Measurements from ENCODE around the gene FXYD6.

FXYD6 gene

DNA sequence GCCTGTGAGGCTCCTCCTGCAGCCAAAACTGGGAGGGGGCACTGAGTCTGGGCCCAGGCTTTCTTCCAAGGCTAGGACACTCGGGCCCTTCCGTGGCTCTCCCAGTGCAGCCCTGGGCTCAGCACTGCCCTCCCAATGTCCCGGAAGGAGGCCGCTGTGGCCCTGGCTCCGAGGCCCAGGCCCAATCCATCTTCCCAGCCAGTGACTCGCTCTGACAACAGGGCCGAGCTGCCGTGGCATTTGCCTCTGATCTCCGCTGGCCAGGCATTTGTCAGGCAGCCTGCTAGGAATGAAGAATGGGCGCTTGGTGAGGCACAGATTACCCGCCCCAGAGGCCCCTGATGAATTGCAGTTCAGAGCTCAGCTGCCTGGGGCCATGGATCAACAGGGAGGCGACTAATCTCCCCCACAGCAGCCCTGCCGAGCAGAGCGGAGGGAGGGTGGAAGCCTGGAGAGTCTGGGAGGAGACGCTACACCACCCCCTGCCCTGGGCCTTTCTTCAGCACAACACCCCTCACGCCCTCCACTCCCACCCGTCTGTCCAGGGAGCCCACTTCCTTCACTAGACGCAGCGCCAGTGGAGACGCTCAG lies 60.2 kb downstream of the FXYD6 start:
- TF ChIP-seq TAF1 (IDR thresholded peaks at IDR 0.05; ENCODE audit: borderline replicate concordance, insufficient read depth, low read length): no peak
- TF ChIP-seq FOXP2 (optimal IDR thresholded peaks at IDR 0.05; ENCODE audit: borderline replicate concordance, extremely low read depth, extremely low read length, insufficient read depth): no peak
- TF ChIP-seq, protein P1, sequence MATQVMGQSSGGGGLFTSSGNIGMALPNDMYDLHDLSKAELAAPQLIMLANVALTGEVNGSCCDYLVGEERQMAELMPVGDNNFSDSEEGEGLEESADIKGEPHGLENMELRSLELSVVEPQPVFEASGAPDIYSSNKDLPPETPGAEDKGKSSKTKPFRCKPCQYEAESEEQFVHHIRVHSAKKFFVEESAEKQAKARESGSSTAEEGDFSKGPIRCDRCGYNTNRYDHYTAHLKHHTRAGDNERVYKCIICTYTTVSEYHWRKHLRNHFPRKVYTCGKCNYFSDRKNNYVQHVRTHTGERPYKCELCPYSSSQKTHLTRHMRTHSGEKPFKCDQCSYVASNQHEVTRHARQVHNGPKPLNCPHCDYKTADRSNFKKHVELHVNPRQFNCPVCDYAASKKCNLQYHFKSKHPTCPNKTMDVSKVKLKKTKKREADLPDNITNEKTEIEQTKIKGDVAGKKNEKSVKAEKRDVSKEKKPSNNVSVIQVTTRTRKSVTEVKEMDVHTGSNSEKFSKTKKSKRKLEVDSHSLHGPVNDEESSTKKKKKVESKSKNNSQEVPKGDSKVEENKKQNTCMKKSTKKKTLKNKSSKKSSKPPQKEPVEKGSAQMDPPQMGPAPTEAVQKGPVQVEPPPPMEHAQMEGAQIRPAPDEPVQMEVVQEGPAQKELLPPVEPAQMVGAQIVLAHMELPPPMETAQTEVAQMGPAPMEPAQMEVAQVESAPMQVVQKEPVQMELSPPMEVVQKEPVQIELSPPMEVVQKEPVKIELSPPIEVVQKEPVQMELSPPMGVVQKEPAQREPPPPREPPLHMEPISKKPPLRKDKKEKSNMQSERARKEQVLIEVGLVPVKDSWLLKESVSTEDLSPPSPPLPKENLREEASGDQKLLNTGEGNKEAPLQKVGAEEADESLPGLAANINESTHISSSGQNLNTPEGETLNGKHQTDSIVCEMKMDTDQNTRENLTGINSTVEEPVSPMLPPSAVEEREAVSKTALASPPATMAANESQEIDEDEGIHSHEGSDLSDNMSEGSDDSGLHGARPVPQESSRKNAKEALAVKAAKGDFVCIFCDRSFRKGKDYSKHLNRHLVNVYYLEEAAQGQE (IDR thresholded peaks at IDR 0.05; ENCODE audit: insufficient read depth in 1 of 2, low read depth in 2 of 2, low read length in 2 of 2): no peak
- no peak for TF ChIP-seq SIN3A (IDR thresholded peaks at IDR 0.05; ENCODE audit: borderline replicate concordance, insufficient read depth, low read length)
- no peak for TF ChIP-seq POLR2AphosphoS5 (IDR thresholded peaks at IDR 0.05; ENCODE audit: low read depth, low read length)

DNA sequence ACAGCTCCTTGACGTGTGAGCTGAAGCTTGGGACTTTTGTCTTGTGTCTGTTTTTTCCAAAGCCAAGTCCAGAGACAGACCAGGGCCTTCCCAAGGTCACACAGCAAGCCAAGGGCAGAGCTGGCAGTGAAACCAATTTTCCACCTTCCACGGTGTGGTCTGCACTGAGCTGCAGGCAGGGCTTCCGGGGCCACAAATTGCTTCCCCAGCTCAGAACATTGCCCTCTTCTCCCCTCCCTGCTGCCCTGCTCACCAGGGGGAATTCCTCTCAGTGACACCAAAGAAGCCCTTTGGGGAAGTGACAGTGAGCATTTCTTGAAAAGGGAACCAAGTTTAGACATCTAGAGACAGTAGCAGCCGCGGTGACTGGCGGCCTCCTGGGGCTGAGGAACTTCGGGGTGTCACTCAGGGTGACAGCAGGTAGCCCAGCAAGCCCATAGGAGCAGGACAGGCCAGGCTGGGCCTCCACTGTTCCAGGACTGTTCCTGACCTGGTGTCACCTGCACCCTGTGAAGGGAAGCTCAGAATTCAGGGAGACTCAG lies 61.1 kb downstream of the FXYD6 start:
- TF ChIP-seq POLR2AphosphoS5 (IDR thresholded peaks at IDR 0.05; ENCODE audit: low read depth, low read length): no peak
- no peak for TF ChIP-seq SIN3A (IDR thresholded peaks at IDR 0.05; ENCODE audit: borderline replicate concordance, insufficient read depth, low read length)
- TF ChIP-seq, protein P1 (IDR thresholded peaks at IDR 0.05; ENCODE audit: insufficient read depth in 1 of 2, low read depth in 2 of 2, low read length in 2 of 2): no peak
- TF ChIP-seq TAF1 (IDR thresholded peaks at IDR 0.05; ENCODE audit: borderline replicate concordance, insufficient read depth, low read length): no peak
- TF ChIP-seq FOXP2 (optimal IDR thresholded peaks at IDR 0.05; ENCODE audit: borderline replicate concordance, extremely low read depth, extremely low read length, insufficient read depth): no peak

DNA sequence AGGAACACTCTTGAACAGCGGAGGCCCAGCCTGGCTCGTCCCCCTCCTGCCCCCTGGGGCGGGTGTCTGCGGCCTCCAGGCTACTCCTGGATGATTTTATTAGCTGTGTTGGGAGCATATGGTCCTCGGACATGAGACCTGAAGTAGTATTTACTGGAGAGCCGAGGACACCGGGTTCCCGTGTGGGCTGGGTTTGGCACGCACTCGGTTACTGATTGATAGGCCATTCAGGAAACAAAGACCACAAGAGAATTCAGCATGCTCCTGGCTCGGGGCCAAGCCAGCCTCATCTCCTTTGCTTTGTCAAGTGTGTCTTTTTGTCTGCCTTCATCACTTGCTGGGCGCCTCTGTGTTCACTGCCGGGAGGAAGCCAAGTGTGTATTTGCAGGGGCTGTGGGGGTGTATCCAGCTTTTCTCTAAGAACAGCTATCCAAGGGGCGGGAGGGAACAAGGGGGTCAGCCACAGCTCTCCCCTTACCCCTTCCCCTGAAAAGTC lies 61.6 kb downstream of the FXYD6 start:
- TF ChIP-seq POLR2AphosphoS5 (IDR thresholded peaks at IDR 0.05; ENCODE audit: low read depth, low read length): no peak
- TF ChIP-seq, protein P1 (IDR thresholded peaks at IDR 0.05; ENCODE audit: insufficient read depth in 1 of 2, low read depth in 2 of 2, low read length in 2 of 2): no peak
- TF ChIP-seq SIN3A (IDR thresholded peaks at IDR 0.05; ENCODE audit: borderline replicate concordance, insufficient read depth, low read length): no peak
- TF ChIP-seq TAF1 (IDR thresholded peaks at IDR 0.05; ENCODE audit: borderline replicate concordance, insufficient read depth, low read length): no peak
- TF ChIP-seq FOXP2 (optimal IDR thresholded peaks at IDR 0.05; ENCODE audit: borderline replicate concordance, extremely low read depth, extremely low read length, insufficient read depth): no peak

DNA sequence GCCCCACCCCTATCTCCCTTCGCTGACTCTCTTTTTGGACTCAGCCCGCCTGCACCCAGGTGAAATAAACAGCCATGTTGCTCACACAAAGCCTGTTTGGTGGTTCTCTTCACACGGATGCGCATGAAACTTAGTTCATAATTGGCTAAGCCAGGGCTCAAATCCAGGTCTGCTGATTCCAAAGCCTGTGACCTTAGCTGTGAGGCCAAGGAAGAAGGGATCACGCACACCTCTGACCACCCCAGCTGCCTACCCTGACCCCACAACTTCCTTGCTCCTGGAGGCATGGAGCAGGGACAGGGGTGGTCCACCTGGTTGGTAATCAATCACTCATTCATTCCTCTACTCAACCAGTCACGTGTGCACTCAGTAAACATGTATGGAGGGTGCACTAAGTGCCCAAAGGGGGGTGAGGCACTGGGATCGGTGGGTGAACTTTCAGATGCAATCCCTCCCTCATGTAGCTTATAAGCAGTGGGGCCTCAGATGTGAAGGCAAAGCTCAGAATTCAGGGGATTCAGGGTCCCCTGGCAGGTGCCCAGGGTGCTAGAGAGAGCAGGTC lies 62.2 kb downstream of the FXYD6 start:
- TF ChIP-seq, protein P1 (IDR thresholded peaks at IDR 0.05; ENCODE audit: insufficient read depth in 1 of 2, low read depth in 2 of 2, low read length in 2 of 2): no peak
- no peak for TF ChIP-seq POLR2AphosphoS5 (IDR thresholded peaks at IDR 0.05; ENCODE audit: low read depth, low read length)
- TF ChIP-seq FOXP2 (optimal IDR thresholded peaks at IDR 0.05; ENCODE audit: borderline replicate concordance, extremely low read depth, extremely low read length, insufficient read depth): no peak
- no peak for TF ChIP-seq SIN3A (IDR thresholded peaks at IDR 0.05; ENCODE audit: borderline replicate concordance, insufficient read depth, low read length)
- no peak for TF ChIP-seq TAF1 (IDR thresholded peaks at IDR 0.05; ENCODE audit: borderline replicate concordance, insufficient read depth, low read length)
